ENCODE results near the gene MX1. TPM values are rescaled to one million over a fixed set of nuclear protein-coding genes. Genes with fewer than 3 reads are reported as not detected.
"Not testable (repeated sequence)": the region's sequence is repeated elsewhere in the genome, so short reads cannot be mapped to it uniquely, and the experiment has no call there.

MX1 gene
- total and polyA plus RNA-seq, 12 donors = 14.0 to 44.4 (median 26.4) TPM

DNA sequence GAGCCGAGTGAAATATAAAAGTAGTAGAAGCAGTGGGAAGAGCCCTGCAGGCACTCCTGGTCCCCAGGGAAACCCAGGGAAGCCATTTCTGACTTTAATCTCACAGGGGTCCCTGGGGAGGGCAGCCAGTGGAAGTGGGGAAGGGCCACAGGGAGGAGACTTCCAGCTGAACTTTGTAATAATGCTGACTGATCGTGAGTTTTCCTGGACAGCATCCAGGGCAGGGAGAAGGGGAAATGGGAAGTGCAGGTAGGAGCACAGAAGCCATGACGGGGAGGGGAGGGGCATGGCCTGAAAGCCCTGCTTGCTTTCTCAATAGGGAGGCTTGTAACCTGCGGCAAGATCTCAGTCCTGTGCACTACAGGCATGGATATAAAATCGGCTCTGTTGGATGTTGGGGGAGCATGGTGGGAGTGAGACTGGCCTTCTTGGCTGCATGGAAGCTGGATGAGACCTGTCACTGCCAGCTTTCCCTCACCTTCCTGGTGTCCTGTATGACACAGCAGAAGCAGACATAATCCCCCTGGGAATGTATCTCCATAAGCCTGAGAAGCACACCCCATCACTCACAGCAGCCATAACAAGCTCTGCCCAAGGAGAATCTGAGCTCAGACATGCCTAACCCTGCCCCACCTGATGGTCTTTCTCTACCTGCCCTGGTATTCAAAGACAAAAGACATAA is 15.1 kb upstream of the MX1 start:
- Histone ChIP-seq H3K9me3 (replicated peaks in 1 of 3) (no peaks in the 10 kb centered on the region), H3K4me3 (no peak overlapping the region), H3K36me3 (replicated peaks in 1 of 2) (no peaks in the 10 kb centered on the region), H3K27ac (no peak overlapping the region), H3K27me3 (no peaks in the 10 kb centered on the region), H3K4me1 (replicated peaks in 1 of 2) (no peaks in the 10 kb centered on the region)
- peak in 2 of 7 donors; percentile 14 to 35 for DNase-seq
- WGBS, 4 donors = 67 to 78% (median 76%) methylated on average over 4 to 5 of the region's 5 CpGs
- TF ChIP-seq, protein P1, sequence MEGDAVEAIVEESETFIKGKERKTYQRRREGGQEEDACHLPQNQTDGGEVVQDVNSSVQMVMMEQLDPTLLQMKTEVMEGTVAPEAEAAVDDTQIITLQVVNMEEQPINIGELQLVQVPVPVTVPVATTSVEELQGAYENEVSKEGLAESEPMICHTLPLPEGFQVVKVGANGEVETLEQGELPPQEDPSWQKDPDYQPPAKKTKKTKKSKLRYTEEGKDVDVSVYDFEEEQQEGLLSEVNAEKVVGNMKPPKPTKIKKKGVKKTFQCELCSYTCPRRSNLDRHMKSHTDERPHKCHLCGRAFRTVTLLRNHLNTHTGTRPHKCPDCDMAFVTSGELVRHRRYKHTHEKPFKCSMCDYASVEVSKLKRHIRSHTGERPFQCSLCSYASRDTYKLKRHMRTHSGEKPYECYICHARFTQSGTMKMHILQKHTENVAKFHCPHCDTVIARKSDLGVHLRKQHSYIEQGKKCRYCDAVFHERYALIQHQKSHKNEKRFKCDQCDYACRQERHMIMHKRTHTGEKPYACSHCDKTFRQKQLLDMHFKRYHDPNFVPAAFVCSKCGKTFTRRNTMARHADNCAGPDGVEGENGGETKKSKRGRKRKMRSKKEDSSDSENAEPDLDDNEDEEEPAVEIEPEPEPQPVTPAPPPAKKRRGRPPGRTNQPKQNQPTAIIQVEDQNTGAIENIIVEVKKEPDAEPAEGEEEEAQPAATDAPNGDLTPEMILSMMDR (IDR thresholded peaks at IDR 0.05) = no peak
- TF ChIP-seq POLR2A (IDR thresholded peaks at IDR 0.05) = no peak
- intact Hi-C loops (cut with DNase I) = no loop called here

DNA sequence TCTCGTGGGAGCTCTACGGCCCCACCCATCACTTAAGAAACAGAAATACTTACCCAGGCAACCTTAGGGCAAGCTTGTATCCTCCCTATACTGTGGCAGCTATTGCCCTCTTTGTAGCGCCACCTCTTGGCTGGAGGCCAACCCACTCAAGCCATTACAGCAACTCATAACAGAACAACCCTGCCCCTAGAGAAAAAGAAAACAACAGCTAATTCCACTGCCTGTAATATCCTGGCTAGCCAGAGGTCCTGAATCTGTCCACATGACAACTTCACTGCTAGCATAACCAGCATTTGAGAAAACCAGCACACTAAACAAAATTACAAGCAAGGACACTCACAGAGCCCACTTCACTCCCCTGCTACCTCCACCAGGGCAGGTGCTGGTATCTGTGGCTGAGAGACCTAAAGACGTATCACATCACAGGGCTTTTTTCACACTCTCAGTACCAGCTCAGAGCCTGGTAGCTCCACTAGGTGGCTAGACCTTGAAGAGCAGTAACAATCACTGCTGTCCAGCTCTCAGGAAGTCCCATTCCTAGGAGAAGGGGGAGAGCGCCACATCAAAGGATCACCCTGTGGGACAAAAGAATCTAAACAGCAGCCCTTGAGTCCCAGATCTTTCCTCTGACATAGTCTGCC is 14.5 kb upstream of the MX1 start:
- H3K4me1 ChIP-seq (replicated peaks in 1 of 2) = no peaks in the 10 kb centered on the region
- WGBS, 4 donors = 57 to 77% (median 76%) methylated on average over 4 to 5 of the region's 5 CpGs
- no peaks in the 10 kb centered on the region for H3K36me3 ChIP-seq (replicated peaks in 1 of 2)
- H3K27ac ChIP-seq = no peak overlapping the region
- peak in 3 of 7 donors; percentile 31 to 58 (median 41) for DNase-seq
- intact Hi-C loops (cut with DNase I) = no loop called here
- TF ChIP-seq, protein P1 (IDR thresholded peaks at IDR 0.05) = peak in 1 of 6 experiments; percentile 15
- TF ChIP-seq POLR2A (IDR thresholded peaks at IDR 0.05) = no peak
- H3K9me3 ChIP-seq (replicated peaks in 1 of 3) = no peaks in the 10 kb centered on the region
- no peaks in the 10 kb centered on the region for H3K27me3 ChIP-seq
- no peak overlapping the region for H3K4me3 ChIP-seq

DNA sequence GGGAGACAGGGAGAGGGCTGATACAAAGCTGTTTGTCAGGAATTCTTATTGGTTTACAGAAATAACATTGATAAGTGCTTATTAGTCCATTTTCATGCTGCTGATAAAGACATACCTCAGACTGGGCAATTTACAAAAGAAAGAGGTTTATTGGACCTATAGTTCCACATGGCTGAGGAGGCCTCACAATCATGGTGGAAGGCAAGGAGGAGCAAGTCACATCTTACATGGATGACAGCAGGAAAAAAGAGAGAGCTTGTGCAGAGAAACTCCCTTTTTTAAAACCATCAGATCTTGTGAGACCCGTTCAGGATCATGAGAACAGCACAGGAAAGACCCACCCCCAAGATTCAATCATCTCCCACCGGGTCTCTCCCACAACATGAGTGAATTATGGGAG is 8.5 kb upstream of the MX1 start:
- H3K4me1 ChIP-seq (replicated peaks in 1 of 2); H3K27ac ChIP-seq; H3K36me3 ChIP-seq (replicated peaks in 1 of 2); H3K9me3 ChIP-seq (replicated peaks in 1 of 3); H3K27me3 ChIP-seq; intact Hi-C loops (cut with DNase I); H3K4me3 ChIP-seq: not testable (repeated sequence)
- peak in 1 of 7 donors; percentile 5 for DNase-seq
- WGBS, 4 donors = 79 to 92% (median 86%) methylated on average over 2 of the region's 2 CpGs

DNA sequence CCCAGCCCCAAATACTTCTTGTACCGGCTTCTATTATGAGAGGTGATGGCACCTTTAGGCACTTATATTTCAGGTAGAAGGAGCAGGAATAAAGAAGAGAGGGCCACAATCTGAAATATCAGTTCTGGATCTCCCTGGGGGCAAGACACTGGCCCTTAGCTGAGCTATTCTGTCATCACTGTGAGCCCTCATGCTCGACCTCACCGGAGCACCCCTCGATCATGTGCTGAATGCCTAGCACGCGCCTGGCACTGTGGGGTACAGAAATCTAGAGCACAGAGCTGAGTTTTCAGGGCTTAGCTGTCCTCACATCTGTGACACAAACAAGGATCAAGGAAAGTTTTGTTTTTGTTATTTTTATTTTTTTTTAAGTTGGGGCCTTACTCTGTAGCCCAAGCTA is 7.6 kb upstream of the MX1 start:
- no peak overlapping the region for H3K27ac ChIP-seq
- TF ChIP-seq POLR2A (IDR thresholded peaks at IDR 0.05) = no peak
- TF ChIP-seq, protein P1 (IDR thresholded peaks at IDR 0.05) = no peak
- H3K27me3 ChIP-seq = no peaks in the 10 kb centered on the region
- no peak overlapping the region for H3K4me3 ChIP-seq
- no peak for DNase-seq
- peaks cover 0 to 6% of the 10 kb centered on the region in 2 donors for H3K4me1 ChIP-seq (replicated peaks in 1 of 2)
- intact Hi-C loops (cut with DNase I) = no loop called here
- no peaks in the 10 kb centered on the region for H3K36me3 ChIP-seq (replicated peaks in 1 of 2)
- H3K9me3 ChIP-seq (replicated peaks in 1 of 3) = no peaks in the 10 kb centered on the region
- WGBS, 4 donors = 93 to 98% (median 97%) methylated on average over 6 of the region's 6 CpGs

Data from adrenal gland (tissue), 12 donors.